DMS153 (cell line): ENCODE data around the gene DYNC2I2.
A peak's percentile ranks its signal among the peaks of the same experiment; 100 is the strongest.

Experiments
- DNase-seq: peaks from one replicate; lab custom pipeline; 2025; lab: John Stamatoyannopoulos, UW

DYNC2I2 gene

GRCh38 chr9:128635266-128636023 lies 21.2 kb downstream of the DYNC2I2 start:
- peak; percentile 87 for DNase-seq

- no peak for DNase-seq
Measured at GRCh38 chr9:128634651-128635262, 21.9 kb downstream of the DYNC2I2 start.

DNA sequence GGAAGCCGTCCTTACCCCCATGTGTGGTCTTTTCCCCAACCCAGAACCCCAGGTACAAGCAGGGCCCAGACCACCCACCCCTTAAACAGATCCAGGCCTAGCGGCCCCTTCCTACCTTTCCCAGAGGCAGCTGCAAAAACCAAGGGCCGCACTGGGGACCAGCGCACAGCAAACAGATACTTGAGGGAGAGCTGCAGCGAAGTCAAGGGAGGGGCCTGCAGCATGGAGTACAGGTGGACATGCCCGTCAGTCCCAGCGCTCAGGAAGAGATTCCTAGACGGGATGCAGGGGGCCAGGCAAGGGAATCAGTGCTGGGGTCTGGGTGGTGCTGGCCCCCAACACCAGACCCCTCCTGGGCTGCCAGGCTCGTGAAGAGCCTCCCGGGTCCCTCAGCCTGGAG lies 22.5 kb downstream of the DYNC2I2 start:
- no peak for DNase-seq

DNA sequence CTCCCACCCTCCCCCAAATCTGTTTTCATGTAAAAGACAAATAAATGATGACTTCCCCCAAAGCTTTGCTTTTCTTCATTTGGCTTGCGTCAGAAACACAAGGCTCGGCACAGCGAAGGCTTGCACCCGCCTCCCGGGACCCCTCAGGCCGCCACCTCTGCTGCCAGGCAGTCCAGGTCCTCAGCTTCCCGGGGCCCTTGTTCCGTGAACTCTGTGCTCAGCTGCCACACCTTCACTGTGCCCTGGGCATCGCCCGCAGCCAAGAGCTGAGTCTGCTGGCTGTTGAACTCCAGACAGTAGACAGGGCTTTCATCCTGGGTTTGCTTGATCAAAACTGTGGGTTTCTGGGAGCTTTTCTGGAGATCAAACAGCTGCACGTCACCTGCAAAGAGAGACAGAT lies 23.0 kb downstream of the DYNC2I2 start:
- no peak for DNase-seq

DNA sequence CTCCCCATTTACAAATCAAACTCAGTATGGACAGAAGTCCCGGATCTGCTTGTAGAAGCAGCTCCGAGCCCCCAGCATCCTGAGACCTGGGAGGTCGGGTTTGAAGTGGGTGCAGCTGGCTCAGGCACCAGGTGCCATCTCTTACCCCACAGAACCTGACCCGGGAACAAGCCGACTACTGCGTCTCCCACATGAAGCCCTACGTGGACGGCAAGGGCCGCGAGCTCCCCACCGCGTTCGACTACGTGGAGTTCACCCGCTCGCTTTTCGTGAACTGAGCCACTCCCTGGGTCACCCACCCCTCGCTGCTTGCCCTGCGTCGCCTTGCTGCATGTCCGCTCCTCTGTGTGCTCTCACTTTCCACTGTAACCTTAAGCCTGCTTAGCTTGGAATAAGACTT lies 23.6 kb downstream of the DYNC2I2 start:
- DNase-seq, result no peak

DNA sequence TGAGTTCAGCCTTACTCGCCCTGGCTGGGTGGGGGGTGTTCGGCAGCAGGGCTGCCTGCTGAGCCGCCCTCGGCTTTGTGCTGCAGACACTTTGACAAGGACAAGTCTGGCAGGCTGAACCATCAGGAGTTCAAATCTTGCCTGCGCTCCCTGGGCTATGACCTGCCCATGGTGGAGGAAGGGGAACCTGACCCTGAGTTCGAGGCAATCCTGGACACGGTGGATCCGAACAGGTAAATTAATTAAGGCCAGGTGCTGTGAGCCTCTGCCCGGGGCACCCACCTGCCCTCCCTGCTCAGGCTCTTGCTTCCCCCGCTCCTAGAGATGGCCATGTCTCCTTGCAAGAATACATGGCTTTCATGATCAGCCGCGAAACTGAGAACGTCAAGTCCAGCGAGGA lies 24.2 kb downstream of the DYNC2I2 start:
- DNase-seq, result no peak

DNA sequence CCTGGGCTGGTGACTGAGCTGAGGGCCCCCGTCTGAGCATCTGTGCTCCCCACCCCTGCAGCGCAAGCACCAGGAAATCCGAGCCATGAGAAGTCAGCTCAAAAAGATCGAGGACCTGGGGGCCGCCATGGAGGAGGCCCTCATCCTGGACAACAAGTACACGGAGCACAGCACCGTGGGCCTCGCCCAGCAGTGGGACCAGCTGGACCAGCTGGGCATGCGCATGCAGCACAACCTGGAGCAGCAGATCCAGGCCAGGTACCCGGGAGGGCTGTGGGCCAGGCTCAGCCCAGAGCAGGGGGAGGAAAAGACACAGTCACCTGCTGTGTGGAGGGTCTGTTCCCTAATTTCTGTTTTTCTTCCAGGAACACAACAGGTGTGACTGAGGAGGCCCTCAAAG lies 24.6 kb downstream of the DYNC2I2 start:
- DNase-seq, result no peak

- no peak for DNase-seq
Measured at GRCh38 chr9:128631636-128632035, 25.0 kb downstream of the DYNC2I2 start.

GRCh38 chr9:128629852-128630545 lies 26.6 kb downstream of the DYNC2I2 start:
- no peak for DNase-seq

DNA sequence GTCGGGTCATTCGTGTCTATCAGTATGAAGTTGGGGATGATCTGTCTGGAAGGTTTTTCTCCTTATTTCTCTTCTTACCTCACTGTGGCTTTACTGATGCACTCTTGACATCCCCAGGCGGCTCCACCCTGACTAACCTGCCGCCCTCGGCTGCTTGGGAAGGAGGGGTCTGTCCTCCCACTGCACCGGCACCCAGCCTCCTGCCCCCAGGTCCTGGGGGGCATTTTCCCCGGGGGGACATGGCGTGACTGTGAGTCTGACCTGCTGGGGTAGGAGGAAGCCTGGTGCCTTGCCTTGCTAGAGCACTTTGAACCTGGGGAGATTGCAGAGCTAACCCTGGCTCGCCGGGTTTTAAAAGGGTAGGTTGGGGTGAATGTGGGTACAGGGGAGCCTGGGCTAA lies 27.5 kb downstream of the DYNC2I2 start:
- no peak for DNase-seq

GRCh38 chr9:128628471-128629048 lies 28.1 kb downstream of the DYNC2I2 start:
- DNase-seq, result no peak

DNA sequence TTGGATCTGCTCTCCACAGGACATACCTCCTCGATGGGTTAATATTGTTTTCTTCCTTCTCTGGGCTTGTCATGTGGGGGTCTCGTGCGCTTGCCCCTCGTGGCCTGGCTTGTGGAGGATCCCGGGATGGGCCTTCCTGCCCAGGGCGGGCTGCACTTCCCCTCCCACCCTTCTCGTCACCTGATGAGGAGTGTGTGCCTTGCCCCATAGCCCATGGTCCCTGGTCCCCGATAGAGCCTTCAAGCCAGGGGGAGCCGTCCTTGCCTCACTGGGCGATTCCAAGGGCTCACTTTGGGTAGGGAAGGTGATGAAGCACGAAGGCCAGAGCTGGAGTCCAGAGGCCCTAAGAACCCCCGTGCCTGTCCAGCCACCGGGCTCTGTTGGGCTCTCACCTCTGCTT lies 28.7 kb downstream of the DYNC2I2 start:
- no peak for DNase-seq

- DNase-seq, result no peak
Measured at GRCh38 chr9:128627127-128627715, 29.4 kb downstream of the DYNC2I2 start.

DNA sequence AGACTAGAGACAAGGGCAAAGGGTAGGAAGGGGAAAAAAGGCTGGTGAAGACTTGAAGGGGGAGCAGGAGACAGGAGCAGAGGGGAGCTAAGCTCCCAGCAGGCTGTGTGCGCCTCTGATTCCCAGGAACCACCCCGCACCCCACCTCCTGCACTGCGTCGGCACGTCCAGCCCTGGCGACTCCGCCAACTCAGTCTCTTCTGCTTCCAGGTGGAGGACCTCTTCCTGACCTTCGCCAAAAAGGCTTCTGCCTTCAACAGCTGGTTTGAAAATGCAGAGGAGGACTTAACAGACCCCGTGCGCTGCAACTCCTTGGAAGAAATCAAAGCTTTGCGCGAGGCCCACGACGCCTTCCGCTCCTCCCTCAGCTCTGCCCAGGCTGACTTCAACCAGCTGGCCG lies 30.5 kb downstream of the DYNC2I2 start:
- DNase-seq, result no peak

DNA sequence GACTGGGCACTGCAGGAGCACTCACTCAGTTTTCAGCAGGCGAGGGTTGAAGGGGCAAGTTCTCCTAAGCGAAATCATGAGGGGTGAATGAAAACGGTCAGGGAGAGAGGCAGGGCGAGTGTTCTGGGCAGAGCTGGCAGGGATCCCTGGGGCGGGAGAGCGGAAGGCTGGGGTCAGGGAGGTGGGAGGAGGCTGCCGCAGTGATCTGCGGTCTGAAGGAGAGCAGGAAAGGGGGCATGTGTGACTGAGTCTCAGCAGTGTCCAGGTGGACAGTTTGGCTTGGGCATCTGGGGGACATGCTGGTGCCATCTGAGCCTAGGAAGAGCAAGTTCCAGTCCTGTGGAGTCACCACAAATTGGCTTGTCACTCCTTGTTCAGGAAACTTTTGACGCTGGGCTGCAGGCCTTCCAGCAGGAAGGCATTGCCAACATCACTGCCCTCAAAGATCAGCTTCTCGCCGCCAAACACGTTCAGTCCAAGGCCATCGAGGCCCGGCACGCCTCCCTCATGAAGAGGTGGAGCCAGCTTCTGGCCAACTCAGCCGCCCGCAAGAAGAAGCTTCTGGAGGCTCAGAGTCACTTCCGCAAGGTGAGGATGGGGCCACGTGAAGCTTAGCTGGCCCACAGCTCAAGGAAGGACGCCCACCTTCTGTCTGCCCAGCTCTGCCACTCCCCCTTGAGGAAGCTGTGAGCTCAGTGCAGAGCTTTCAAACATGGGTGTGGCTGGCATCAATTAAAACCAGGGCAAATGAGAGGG lies 31.1 kb downstream of the DYNC2I2 start:
- no peak for DNase-seq

- no peak for DNase-seq
Measured at GRCh38 chr9:128624566-128624965, 32.1 kb downstream of the DYNC2I2 start.

DNA sequence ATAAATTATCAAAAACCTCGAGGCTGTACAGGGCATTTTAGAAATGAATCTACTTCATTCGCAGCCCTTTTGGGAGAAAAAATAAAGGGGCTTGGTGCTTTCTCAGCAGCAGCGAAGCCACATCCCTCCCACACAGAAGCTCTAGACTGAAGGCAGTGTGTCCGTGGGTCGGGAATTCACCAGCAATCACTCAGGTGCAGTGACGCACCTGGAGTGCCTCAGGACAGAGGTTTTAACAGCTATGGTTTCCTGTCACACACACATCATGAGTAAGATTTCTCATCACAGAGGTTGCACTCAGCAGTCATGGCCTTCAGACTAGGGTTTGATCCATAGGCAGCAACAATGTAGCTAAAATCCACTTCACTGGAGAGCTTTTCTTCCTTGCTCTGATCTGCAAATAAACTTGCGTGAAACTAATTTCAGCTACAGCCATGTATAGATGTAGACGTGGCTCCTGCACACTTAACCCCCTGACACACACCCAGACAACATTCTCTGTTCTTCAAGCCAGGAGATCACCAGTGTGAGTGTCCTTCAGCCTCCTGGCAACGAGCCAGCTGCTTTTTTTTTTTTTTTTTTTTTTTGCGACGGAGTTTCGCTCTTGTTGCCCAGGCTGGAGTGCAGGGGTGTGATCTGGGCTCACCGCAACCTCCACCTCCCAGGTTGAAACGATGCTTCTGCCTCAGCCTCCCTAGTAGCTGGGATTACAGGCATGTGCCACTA lies 34.8 kb downstream of the DYNC2I2 start:
- no peak for DNase-seq

- no peak for DNase-seq
Measured at GRCh38 chr9:128619779-128620178, 36.9 kb downstream of the DYNC2I2 start.

DNA sequence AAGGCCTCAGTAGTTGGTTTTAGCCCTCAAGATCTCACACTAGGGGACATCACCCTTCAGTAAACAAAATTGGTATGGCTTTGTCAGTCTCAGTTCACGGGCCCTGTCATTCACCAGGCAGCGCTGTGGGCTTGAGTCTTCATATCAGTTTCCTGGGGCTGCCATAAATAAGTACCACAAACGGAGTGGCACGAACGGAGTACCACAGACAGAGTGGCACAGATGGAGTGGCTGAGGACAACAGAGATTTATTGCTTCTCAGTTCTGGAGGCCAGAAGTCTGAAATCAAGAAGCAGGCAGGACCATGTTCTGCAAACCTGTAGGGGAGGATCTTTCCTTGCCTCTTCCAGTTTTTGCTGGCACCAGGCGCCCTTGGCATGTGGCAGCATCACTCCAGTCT lies 37.5 kb downstream of the DYNC2I2 start:
- no peak for DNase-seq

GRCh38 chr9:128617943-128618342 lies 38.7 kb downstream of the DYNC2I2 start:
- no peak for DNase-seq

DNA sequence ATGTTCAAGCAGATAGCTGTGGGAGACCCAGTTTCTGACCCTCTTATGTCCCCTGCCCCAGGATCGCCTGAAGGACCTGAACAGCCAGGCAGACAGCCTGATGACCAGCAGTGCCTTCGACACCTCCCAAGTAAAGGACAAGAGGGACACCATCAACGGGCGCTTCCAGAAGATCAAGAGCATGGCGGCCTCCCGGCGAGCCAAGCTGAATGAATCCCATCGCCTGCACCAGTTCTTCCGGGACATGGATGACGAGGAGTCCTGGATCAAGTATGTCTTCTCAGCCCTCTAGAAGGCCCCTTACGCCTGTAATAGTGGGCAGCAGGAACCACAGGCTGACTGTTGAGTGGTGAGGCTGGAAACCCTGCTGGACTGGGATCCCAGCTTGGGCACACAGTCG lies 41.1 kb downstream of the DYNC2I2 start:
- DNase-seq, result no peak
